ENCODE measurements around the gene SYMPK.

DNA sequence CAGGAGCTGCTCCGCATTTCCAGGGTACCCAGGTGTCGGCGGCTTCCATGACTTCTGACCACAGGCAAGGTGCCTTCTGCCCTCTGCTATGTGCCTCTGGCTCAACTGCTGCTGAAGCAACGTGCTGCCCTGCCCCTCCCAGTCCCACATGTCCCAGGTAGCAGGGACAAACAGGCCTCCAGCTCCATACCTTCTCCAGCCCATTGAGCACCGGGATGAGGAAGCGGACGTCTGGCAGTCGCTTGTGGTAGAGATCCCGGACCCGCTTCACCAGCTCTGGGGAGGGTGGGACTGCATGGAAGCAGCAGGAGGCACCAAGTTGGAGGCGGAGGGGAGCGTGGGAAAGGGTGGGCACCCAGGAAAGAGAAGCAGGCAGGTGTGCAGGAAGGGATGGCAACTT, 39.8 kb downstream of the SYMPK start:
- TF ChIP-seq CTCF (IDR thresholded peaks at IDR 0.05) (no peak), EP300 (IDR thresholded peaks at IDR 0.05) (no peak)

Data from ovary (tissue), 3 donors.